Measurements from ENCODE around the gene PRCP. TPM values are rescaled to one million over a fixed set of nuclear protein-coding genes. Genes with fewer than 3 reads are reported as not detected.
A peak's percentile ranks its signal among the peaks of the same experiment; 100 is the strongest.

The PRCP gene
- total RNA-seq, 4 donors from 2014 or later, result 7.1 to 17.8 (median 9.5) TPM

DNA sequence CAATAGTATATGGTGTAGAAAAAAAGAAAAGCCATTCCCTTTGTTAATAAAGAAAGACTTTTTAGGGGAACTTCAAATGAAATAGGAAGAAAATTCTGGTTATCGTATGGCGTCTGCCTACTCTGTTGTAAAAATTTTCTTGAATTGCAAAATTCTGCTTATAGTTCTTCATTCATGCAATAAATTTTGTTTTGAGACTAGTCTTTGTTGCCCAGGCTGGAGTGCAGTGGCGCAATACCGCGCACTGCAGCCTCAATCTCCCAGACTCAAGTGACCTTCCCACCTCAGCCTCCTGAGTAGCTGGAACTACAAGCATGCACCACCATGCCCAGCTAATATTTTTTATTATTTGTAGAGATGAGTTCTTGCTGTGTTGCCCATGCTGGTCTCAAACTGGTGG lies 7.1 kb upstream of the PRCP start:
- no peaks in the 10 kb centered on the region for H3K27me3 ChIP-seq
- H3K9me3 ChIP-seq, result no peaks in the 10 kb centered on the region
- intact Hi-C loops (cut with DNase I; ENCODE audit: low total_unique reads), result loop anchor here (10.0 kb wide), 1 partner anchor 167 kb away; the partner anchor contains the start of gene RAB30
- in situ Hi-C loops (cut with MboI; ENCODE audit: low sequenced_read_pairs in 4 of 4), result loop anchor here (5.0 to 25.0 kb wide), 6 partner anchors 167 to 347 kb away; partner anchors contain the start of genes ANKRD42 (in 2 of the 4) and RAB30 (in 1 of the 4)
- H3K36me3 ChIP-seq, result no peaks in the 10 kb centered on the region
- H3K4me3 ChIP-seq, result no peak overlapping the region
- H3K4me1 ChIP-seq, result no peaks in the 10 kb centered on the region
- H3K27ac ChIP-seq, result no peak overlapping the region
- no peak for DNase-seq
- no peak for ATAC-seq
- TF ChIP-seq CTCF (IDR thresholded peaks at IDR 0.05 in 4 of 5, conservative IDR thresholded peaks at IDR 0.05 in 1 of 5), result no peak
- no peak for TF ChIP-seq POLR2A (IDR thresholded peaks at IDR 0.05)

DNA sequence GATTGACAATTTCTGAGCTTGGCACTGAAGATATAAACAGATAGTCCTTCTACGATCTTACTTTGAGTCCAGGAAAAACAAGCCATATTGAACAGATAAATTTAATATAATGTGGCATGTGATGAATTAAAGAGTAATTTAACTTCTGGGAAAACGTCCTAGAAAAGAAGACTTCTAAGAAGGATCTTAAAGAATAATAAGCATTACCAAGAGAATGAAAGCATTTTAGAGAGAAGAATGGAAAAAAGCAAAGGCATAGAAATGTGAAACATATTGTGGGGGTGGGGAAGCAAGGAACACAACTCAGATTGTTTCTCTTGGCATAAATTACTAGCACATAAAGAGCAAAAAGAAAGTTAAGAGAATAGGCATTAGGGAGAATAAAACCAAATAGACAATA lies 6.7 kb upstream of the PRCP start:
- Histone ChIP-seq H3K36me3 (no peaks in the 10 kb centered on the region), H3K4me3 (no peak overlapping the region), H3K27me3 (no peaks in the 10 kb centered on the region), H3K9me3 (no peaks in the 10 kb centered on the region), H3K27ac (no peak overlapping the region), H3K4me1 (peaks cover 2% of the 10 kb centered on the region in 2 donors)
- intact Hi-C loops (cut with DNase I; ENCODE audit: low total_unique reads), result loop anchor here (1.0 to 10.0 kb wide), 2 partner anchors 168 to 343 kb away; partner anchors contain the start of gene RAB30
- ATAC-seq (no peak), DNase-seq (no peak)
- TF ChIP-seq CTCF (IDR thresholded peaks at IDR 0.05 in 4 of 5, conservative IDR thresholded peaks at IDR 0.05 in 1 of 5), result no peak
- no peak for TF ChIP-seq POLR2A (IDR thresholded peaks at IDR 0.05)
- in situ Hi-C loops (cut with MboI; ENCODE audit: low sequenced_read_pairs in 4 of 4), result loop anchor here (5.0 to 25.0 kb wide), 6 partner anchors 168 to 348 kb away; partner anchors contain the start of genes ANKRD42 (in 2 of the 4) and RAB30 (in 1 of the 4)

GRCh38 chr11:82906236-82906635 lies 6.0 kb upstream of the PRCP start:
- ATAC-seq, result no peak
- H3K9me3 ChIP-seq, result no peaks in the 10 kb centered on the region
- H3K27me3 ChIP-seq, result no peaks in the 10 kb centered on the region
- H3K27ac ChIP-seq, result no peak overlapping the region
- TF ChIP-seq CTCF (IDR thresholded peaks at IDR 0.05 in 4 of 5, conservative IDR thresholded peaks at IDR 0.05 in 1 of 5), result peak; percentile 40 to 70 (median 64)
- no peak for TF ChIP-seq POLR2A (IDR thresholded peaks at IDR 0.05)
- H3K36me3 ChIP-seq, result no peaks in the 10 kb centered on the region
- no peak overlapping the region for H3K4me3 ChIP-seq
- no peak for DNase-seq
- in situ Hi-C loops (cut with MboI; ENCODE audit: low sequenced_read_pairs in 4 of 4) (loop anchor here (5.0 to 25.0 kb wide), 6 partner anchors 169 to 349 kb away; partner anchors contain the start of genes ANKRD42 (in 2 of the 4) and RAB30 (in 1 of the 4)), intact Hi-C loops (cut with DNase I; ENCODE audit: low total_unique reads) (loop anchor here (1.0 to 10.0 kb wide), 2 partner anchors 169 to 344 kb away; partner anchors contain the start of gene RAB30)
- peaks cover 4% of the 10 kb centered on the region in 2 donors for H3K4me1 ChIP-seq

GRCh38 chr11:82903843-82904586 lies 3.8 kb upstream of the PRCP start:
- in situ Hi-C loops (cut with MboI; ENCODE audit: low sequenced_read_pairs in 4 of 4) (loop anchor here (10.0 to 25.0 kb wide), 5 partner anchors 171 to 351 kb away; partner anchors contain the start of genes ANKRD42 (in 2 of the 4) and RAB30 (in 1 of the 4)), intact Hi-C loops (cut with DNase I; ENCODE audit: low total_unique reads) (loop anchor here (5.0 to 10.0 kb wide), 2 partner anchors 93 to 171 kb away; partner anchors contain the start of gene RAB30)
- no peak overlapping the region for H3K4me3 ChIP-seq
- H3K27ac ChIP-seq, result no peak overlapping the region
- H3K9me3 ChIP-seq, result no peaks in the 10 kb centered on the region
- ATAC-seq, result no peak
- H3K4me1 ChIP-seq, result peaks cover 14 to 16% of the 10 kb centered on the region in 2 donors
- TF ChIP-seq CTCF (IDR thresholded peaks at IDR 0.05 in 4 of 5, conservative IDR thresholded peaks at IDR 0.05 in 1 of 5) (no peak), POLR2A (IDR thresholded peaks at IDR 0.05) (no peak)
- H3K27me3 ChIP-seq, result no peaks in the 10 kb centered on the region
- no peak for DNase-seq
- no peaks in the 10 kb centered on the region for H3K36me3 ChIP-seq
